Ishikawa (cell line): ENCODE measurements around the gene DAGLB.

Experiments
- CEBPB ChIP-seq: IDR thresholded peaks from 2 replicates; pipeline ENCODE4 v1.6.1; 2012
- CREB1 ChIP-seq: IDR thresholded peaks from 2 replicates; pipeline ENCODE4 v1.6.1; 2012; ENCODE audit warnings: low read depth
- EP300 ChIP-seq: IDR thresholded peaks from 2 replicates; pipeline ENCODE4 v1.6.1; 2012; ENCODE audit warnings: borderline replicate concordance
- RAD21 ChIP-seq: IDR thresholded peaks from 2 replicates; pipeline ENCODE4 v1.6.1; 2012; ENCODE audit warnings: low read depth
- TAF1 ChIP-seq: IDR thresholded peaks from 2 replicates; pipeline ENCODE4 v1.6.1; 2012; ENCODE audit warnings: low read depth, mild to moderate bottlenecking
- TCF12 ChIP-seq: IDR thresholded peaks from 2 replicates; pipeline ENCODE4 v1.6.1; 2012; ENCODE audit warnings: low read depth
- TEAD4 ChIP-seq: IDR thresholded peaks from 2 replicates; pipeline ENCODE4 v1.6.1; 2012
- TF ChIP-seq, protein P1 (sequence below): IDR thresholded peaks from 2 replicates; pipeline ENCODE4 v1.6.1; 2012; ENCODE audit warnings: low read depth, mild to moderate bottlenecking
- TF ChIP-seq, protein P2 (sequence below): IDR thresholded peaks from 2 replicates; pipeline ENCODE4 v1.6.1; 2012
- TF ChIP-seq, protein P3 (sequence below): IDR thresholded peaks from 2 replicates; pipeline ENCODE4 v1.6.1; 2012

DNA sequence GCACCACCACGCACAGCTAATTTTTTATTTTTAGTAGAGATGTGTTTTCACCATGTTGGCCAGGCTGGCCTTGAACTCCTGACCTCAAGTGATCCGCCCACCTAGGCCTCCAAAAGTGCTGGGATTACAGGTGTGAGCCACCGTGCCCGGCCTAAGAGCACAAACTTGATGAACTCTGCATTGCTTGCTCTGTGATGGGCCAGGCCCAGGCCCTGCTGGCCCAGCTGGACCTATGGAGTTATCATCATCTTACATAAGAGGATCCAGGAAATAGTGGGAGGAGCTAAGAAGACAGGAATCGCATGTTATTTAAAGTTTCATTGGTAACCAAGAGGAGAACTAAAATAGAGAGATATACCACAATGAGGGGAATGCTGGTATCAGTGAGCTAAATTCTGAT, 86.9 kb downstream of the DAGLB start:
- no peak for TF ChIP-seq CREB1
- no peak for TF ChIP-seq TCF12
- no peak for TF ChIP-seq TAF1
- TF ChIP-seq, protein P1, sequence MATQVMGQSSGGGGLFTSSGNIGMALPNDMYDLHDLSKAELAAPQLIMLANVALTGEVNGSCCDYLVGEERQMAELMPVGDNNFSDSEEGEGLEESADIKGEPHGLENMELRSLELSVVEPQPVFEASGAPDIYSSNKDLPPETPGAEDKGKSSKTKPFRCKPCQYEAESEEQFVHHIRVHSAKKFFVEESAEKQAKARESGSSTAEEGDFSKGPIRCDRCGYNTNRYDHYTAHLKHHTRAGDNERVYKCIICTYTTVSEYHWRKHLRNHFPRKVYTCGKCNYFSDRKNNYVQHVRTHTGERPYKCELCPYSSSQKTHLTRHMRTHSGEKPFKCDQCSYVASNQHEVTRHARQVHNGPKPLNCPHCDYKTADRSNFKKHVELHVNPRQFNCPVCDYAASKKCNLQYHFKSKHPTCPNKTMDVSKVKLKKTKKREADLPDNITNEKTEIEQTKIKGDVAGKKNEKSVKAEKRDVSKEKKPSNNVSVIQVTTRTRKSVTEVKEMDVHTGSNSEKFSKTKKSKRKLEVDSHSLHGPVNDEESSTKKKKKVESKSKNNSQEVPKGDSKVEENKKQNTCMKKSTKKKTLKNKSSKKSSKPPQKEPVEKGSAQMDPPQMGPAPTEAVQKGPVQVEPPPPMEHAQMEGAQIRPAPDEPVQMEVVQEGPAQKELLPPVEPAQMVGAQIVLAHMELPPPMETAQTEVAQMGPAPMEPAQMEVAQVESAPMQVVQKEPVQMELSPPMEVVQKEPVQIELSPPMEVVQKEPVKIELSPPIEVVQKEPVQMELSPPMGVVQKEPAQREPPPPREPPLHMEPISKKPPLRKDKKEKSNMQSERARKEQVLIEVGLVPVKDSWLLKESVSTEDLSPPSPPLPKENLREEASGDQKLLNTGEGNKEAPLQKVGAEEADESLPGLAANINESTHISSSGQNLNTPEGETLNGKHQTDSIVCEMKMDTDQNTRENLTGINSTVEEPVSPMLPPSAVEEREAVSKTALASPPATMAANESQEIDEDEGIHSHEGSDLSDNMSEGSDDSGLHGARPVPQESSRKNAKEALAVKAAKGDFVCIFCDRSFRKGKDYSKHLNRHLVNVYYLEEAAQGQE: no peak
- TF ChIP-seq CEBPB: no peak
- TF ChIP-seq, protein P2, sequence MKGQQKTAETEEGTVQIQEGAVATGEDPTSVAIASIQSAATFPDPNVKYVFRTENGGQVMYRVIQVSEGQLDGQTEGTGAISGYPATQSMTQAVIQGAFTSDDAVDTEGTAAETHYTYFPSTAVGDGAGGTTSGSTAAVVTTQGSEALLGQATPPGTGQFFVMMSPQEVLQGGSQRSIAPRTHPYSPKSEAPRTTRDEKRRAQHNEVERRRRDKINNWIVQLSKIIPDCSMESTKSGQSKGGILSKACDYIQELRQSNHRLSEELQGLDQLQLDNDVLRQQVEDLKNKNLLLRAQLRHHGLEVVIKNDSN: no peak
- TF ChIP-seq, protein P3, sequence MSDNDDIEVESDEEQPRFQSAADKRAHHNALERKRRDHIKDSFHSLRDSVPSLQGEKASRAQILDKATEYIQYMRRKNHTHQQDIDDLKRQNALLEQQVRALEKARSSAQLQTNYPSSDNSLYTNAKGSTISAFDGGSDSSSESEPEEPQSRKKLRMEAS: no peak
- no peak for TF ChIP-seq EP300
- no peak for TF ChIP-seq RAD21
- TF ChIP-seq TEAD4: no peak
